B cell (primary cell): ENCODE data around the gene KCNIP1.

Source experiments
- CTCF ChIP-seq: fragments of 200-600 bp; IDR thresholded peaks from one replicate; pipeline ENCODE4 v1.8.0; 2022; ENCODE audit warnings: antibody characterized with exemption, mild to moderate bottlenecking
- EZH2 ChIP-seq: IDR thresholded peaks from 2 replicates; pipeline ENCODE4 v1.6.1; 2012; ENCODE audit warnings: borderline replicate concordance, low read depth, mild to moderate bottlenecking, moderate library complexity, low read length; ENCODE audit not compliant: insufficient read depth, poor library complexity, severe bottlenecking

GRCh38 chr5:170482511-170482910 is 21.3 kb upstream of the KCNIP1 start:
- TF ChIP-seq CTCF: no peak
- TF ChIP-seq EZH2: no peak
